H1 (cell line): ENCODE data around the gene ICE1.

Experiments used
- CTCF ChIP-seq, 3 experiments: IDR thresholded peaks; 1 replicate in 2 of 3; 2 replicates in 1 of 3; pipeline versions ENCODE4 v1.5.1 to v1.6.1; 2011; ENCODE audit warnings: low read length in 3 of 3, mild to moderate bottlenecking in 3 of 3, inconsistent platforms in 2 of 3, low read depth in 1 of 3, moderate library complexity in 1 of 3; ENCODE audit not compliant: insufficient read depth in 1 of 3; ENCODE audit errors: control extremely low read depth in 1 of 3
- EP300 ChIP-seq, 2 experiments: IDR thresholded peaks; 1 replicate in 1 of 2; 2 replicates in 1 of 2; pipeline ENCODE4 v1.6.1; 2011 to 2012; ENCODE audit warnings: low read depth in 2 of 2, low read length in 2 of 2, mild to moderate bottlenecking in 2 of 2, borderline replicate concordance in 1 of 2, inconsistent platforms in 1 of 2, moderate library complexity in 1 of 2
- EZH2 ChIP-seq: fragments of 200-600 bp; sonication (generic); IDR thresholded peaks from 2 replicates; pipeline ENCODE4 v1.7.1; 2012; ENCODE audit warnings: low read depth, mild to moderate bottlenecking, moderate library complexity, low read length, inconsistent platforms; ENCODE audit not compliant: severe bottlenecking
- MAX ChIP-seq: IDR thresholded peaks from 2 replicates; pipeline ENCODE4 v1.6.1; 2012; ENCODE audit warnings: inconsistent platforms
- PHF8 ChIP-seq: fragments of 200-600 bp; sonication (generic); conservative IDR thresholded peaks from 2 replicates; pipeline ENCODE4 v1.7.1; 2012; ENCODE audit warnings: low read depth, mild to moderate bottlenecking, inconsistent platforms, low read length, moderate library complexity
- POLR2A ChIP-seq, 2 experiments: IDR thresholded peaks; 1 replicate in 1 of 2; 2 replicates in 1 of 2; pipeline ENCODE4 v1.6.1; 2011; ENCODE audit warnings: low read depth in 2 of 2, low read length in 2 of 2, mild to moderate bottlenecking in 2 of 2; ENCODE audit errors: control extremely low read depth in 1 of 2
- TAF1 ChIP-seq: IDR thresholded peaks from 2 replicates; pipeline ENCODE4 v1.6.1; 2011; ENCODE audit warnings: mild to moderate bottlenecking, low read depth, low read length
- TEAD4 ChIP-seq: IDR thresholded peaks from 2 replicates; pipeline ENCODE4 v1.6.1; 2012; ENCODE audit warnings: low read depth, low read length, inconsistent platforms, mixed read lengths

DNA sequence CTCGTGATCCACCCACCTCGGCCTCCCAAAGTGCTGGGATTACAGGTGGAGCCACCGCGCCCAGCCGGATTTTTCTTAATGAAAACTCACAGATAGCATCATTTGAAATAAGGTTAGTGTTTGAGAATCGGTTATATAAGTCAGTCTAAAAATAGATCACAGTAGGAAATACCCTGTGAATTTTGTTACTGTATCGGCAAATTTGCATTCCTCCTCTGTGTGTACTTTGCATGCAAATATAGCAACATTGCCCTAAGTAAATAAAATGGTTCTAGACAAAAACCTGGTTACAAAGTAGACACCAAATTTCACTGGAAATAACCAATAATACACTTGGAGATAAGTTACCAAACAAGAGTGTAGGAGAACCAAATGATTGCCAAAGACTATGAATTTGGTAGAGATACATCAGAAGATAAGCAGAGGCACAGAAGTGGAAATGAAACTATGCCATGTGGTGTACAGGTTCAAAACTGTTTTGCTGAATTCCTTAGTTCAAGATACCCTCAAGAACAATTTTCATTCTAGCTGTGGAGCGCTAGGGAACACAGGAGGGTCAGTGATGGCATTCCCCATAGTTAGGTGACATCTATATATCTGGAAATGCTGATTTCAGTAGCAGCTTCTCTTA, 58.1 kb downstream of the ICE1 start:
- TF ChIP-seq MAX, result no peak
- no peak for TF ChIP-seq CTCF (IDR thresholded peaks at IDR 0.05; ENCODE audit: control extremely low read depth in 1 of 3, insufficient read depth in 1 of 3, low read depth in 1 of 3, low read length in 3 of 3)
- TF ChIP-seq EZH2, result no peak
- no peak for TF ChIP-seq TAF1
- TF ChIP-seq PHF8, result no peak
- no peak for TF ChIP-seq POLR2A (IDR thresholded peaks at IDR 0.05; ENCODE audit: control extremely low read depth in 1 of 2, low read depth in 2 of 2, low read length in 2 of 2)
- TF ChIP-seq TEAD4, result no peak
- no peak for TF ChIP-seq EP300 (IDR thresholded peaks at IDR 0.05; ENCODE audit: borderline replicate concordance in 1 of 2, low read depth in 2 of 2, low read length in 2 of 2)
